GM19455 (cell line): ENCODE data around the gene POU6F2.

Source experiments
- ATAC-seq: cut with Tn5 transposase; IDR thresholded peaks from one replicate; pipeline ENCODE4 v1.9.1; 2021; ENCODE audit not compliant: unreplicated experiment

POU6F2 gene

GRCh38 chr7:39394105-39394680, 416.5 kb downstream of the POU6F2 start:
- no peak for ATAC-seq

GRCh38 chr7:39399458-39399857, 421.7 kb downstream of the POU6F2 start:
- ATAC-seq: no peak

- no peak for ATAC-seq
Observed at GRCh38 chr7:39399986-39400385, 422.3 kb downstream of the POU6F2 start.

GRCh38 chr7:39400836-39401235, 423.1 kb downstream of the POU6F2 start:
- ATAC-seq: no peak

GRCh38 chr7:39402034-39402433, 424.3 kb downstream of the POU6F2 start:
- ATAC-seq: no peak

- ATAC-seq: no peak
Observed at GRCh38 chr7:39404907-39405306, 427.2 kb downstream of the POU6F2 start.

- ATAC-seq: no peak
Observed at GRCh38 chr7:39405581-39405980, 427.9 kb downstream of the POU6F2 start.

- ATAC-seq: no peak
Observed at GRCh38 chr7:39406467-39406866, 428.8 kb downstream of the POU6F2 start.

- ATAC-seq: no peak
Observed at GRCh38 chr7:39407137-39407536, 429.4 kb downstream of the POU6F2 start.

GRCh38 chr7:39407723-39408122, 430.0 kb downstream of the POU6F2 start:
- ATAC-seq: no peak

GRCh38 chr7:39408906-39409305, 431.2 kb downstream of the POU6F2 start:
- no peak for ATAC-seq

GRCh38 chr7:39410582-39410981, 432.9 kb downstream of the POU6F2 start:
- no peak for ATAC-seq

- ATAC-seq: no peak
Observed at GRCh38 chr7:39413636-39414223, 436.0 kb downstream of the POU6F2 start.

- peak; percentile 81 for ATAC-seq
Observed at GRCh38 chr7:39414224-39415035, 436.7 kb downstream of the POU6F2 start.

GRCh38 chr7:39415091-39415787, 437.5 kb downstream of the POU6F2 start:
- ATAC-seq: no peak

GRCh38 chr7:39416866-39417265, 439.2 kb downstream of the POU6F2 start:
- ATAC-seq: no peak

- ATAC-seq: no peak
Observed at GRCh38 chr7:39417642-39418041, 439.9 kb downstream of the POU6F2 start.

GRCh38 chr7:39421251-39421650, 443.5 kb downstream of the POU6F2 start:
- ATAC-seq: no peak

GRCh38 chr7:39421661-39422060, 444.0 kb downstream of the POU6F2 start:
- ATAC-seq: no peak

- no peak for ATAC-seq
Observed at GRCh38 chr7:39428221-39428620, 450.5 kb downstream of the POU6F2 start.

GRCh38 chr7:39429421-39429820, 451.7 kb downstream of the POU6F2 start:
- ATAC-seq: no peak

- ATAC-seq: no peak
Observed at GRCh38 chr7:39430441-39430840, 452.7 kb downstream of the POU6F2 start.
